Upper lobe of left lung (tissue), 4 donors: ENCODE data around the gene ZNF662.

ENCODE experiments used
- CTCF ChIP-seq, 6 experiments: fragments of 450-650 bp in 4 of 6; fragments of 200-600 bp in 2 of 6; sonication (generic) in 2 of 6; IDR thresholded peaks; one replicate each; pipeline ENCODE4 v1.5.1; 2016 to 2019; ENCODE audit warnings: antibody characterized with exemption in 6 of 6
- EP300 ChIP-seq, 4 donors: sonication (generic); formaldehyde crosslinking; IDR thresholded peaks; one replicate each; pipeline ENCODE4 v1.5.1; 2017; ENCODE audit warnings: antibody characterized with exemption in 4 of 4, control low read depth in 2 of 4
- POLR2A ChIP-seq, 4 donors: fragments of 450-650 bp; IDR thresholded peaks; one replicate each; pipeline ENCODE4 v1.5.1; 2016 to 2017; ENCODE audit warnings: antibody characterized with exemption in 4 of 4, mild to moderate bottlenecking in 2 of 4
- POLR2AphosphoS5 ChIP-seq, 2 donors: sonication (generic); formaldehyde crosslinking; IDR thresholded peaks; one replicate each; pipeline ENCODE4 v1.5.1; 2017; ENCODE audit warnings: antibody characterized with exemption in 2 of 2

- no peak for TF ChIP-seq CTCF (IDR thresholded peaks at IDR 0.05)
- TF ChIP-seq POLR2AphosphoS5 (IDR thresholded peaks at IDR 0.05) = no peak
- no peak for TF ChIP-seq POLR2A (IDR thresholded peaks at IDR 0.05)
- TF ChIP-seq EP300 (IDR thresholded peaks at IDR 0.05) = no peak
Observed at GRCh38 chr3:42911551-42911950, 5.6 kb downstream of the ZNF662 start.
